Measurements from ENCODE around the gene TBC1D9B. TPM values are rescaled to one million over a fixed set of nuclear protein-coding genes. Genes with fewer than 3 reads are reported as not detected.

TBC1D9B gene
- total RNA-seq, 1 donor from 2014 or later, result 114 TPM

GRCh38 chr5:179889885-179890284, 17.8 kb downstream of the TBC1D9B start:
- Mint-ChIP-seq H3K4me1 (ENCODE audit: unreplicated experiment) (no peaks in the 10 kb centered on the region), H3K4me3 (no peak overlapping the region), H3K27me3 (no peaks in the 10 kb centered on the region), H3K9me3 (peaks cover 4% of the 10 kb centered on the region), H3K27ac (no peak overlapping the region), H3K36me3 (peaks cover 23% of the 10 kb centered on the region)
- TF ChIP-seq, protein P1, sequence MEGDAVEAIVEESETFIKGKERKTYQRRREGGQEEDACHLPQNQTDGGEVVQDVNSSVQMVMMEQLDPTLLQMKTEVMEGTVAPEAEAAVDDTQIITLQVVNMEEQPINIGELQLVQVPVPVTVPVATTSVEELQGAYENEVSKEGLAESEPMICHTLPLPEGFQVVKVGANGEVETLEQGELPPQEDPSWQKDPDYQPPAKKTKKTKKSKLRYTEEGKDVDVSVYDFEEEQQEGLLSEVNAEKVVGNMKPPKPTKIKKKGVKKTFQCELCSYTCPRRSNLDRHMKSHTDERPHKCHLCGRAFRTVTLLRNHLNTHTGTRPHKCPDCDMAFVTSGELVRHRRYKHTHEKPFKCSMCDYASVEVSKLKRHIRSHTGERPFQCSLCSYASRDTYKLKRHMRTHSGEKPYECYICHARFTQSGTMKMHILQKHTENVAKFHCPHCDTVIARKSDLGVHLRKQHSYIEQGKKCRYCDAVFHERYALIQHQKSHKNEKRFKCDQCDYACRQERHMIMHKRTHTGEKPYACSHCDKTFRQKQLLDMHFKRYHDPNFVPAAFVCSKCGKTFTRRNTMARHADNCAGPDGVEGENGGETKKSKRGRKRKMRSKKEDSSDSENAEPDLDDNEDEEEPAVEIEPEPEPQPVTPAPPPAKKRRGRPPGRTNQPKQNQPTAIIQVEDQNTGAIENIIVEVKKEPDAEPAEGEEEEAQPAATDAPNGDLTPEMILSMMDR (conservative IDR thresholded peaks at IDR 0.05), result no peak
- no peak for DNase-seq (ENCODE audit: extremely low spot score, unreplicated experiment)

DNA sequence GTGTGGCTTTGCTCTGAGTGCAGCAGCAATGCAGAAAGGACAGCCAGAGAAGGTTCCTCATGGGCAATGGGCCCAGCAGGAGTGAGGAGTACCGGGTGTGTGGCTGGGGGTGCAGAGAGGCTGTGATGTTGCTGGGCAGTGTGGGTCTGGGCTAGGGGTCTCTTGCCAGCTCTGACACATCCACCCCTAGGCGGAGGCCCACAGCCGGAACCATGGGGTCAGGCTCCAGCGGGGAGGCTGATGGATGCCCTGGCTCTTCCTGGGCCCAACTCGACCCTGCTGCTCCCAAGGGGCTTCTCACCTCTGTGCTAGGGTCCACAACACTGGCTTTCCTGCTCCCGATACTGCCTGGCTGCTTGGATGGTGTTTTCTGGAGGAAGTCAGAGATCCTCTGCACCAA, 19.9 kb downstream of the TBC1D9B start:
- no peak overlapping the region for H3K27ac Mint-ChIP-seq
- TF ChIP-seq, protein P1 (conservative IDR thresholded peaks at IDR 0.05), result no peak
- no peak for DNase-seq (ENCODE audit: extremely low spot score, unreplicated experiment)
- H3K36me3 Mint-ChIP-seq, result peaks cover 41% of the 10 kb centered on the region
- no peaks in the 10 kb centered on the region for H3K27me3 Mint-ChIP-seq
- H3K4me3 Mint-ChIP-seq, result no peak overlapping the region
- peaks cover 13% of the 10 kb centered on the region for H3K9me3 Mint-ChIP-seq
- no peaks in the 10 kb centered on the region for H3K4me1 Mint-ChIP-seq (ENCODE audit: unreplicated experiment)

DNA sequence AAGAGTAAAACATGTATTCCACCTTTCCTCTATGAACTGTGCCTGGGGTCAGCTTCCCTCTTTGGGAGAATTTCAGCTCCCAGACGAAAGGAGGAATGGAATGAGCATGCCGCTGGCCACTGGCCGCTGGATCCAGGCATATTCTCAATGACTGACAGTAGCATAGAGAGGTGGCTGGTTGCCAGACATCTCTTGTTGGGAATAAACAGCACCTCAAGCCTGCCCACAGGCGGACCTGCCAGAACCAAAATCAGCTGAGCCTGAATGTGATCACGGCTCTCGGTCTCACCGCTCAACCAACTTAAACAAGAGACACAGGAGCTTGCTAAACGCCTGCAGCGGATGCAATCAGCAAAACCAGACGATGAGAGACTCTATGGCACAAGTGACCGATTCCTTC, 20.6 kb downstream of the TBC1D9B start:
- Mint-ChIP-seq H3K9me3 (peaks cover 13% of the 10 kb centered on the region), H3K4me1 (ENCODE audit: unreplicated experiment) (no peaks in the 10 kb centered on the region), H3K4me3 (no peak overlapping the region), H3K27ac (no peak overlapping the region), H3K36me3 (peaks cover 44% of the 10 kb centered on the region), H3K27me3 (no peaks in the 10 kb centered on the region)
- TF ChIP-seq, protein P1 (conservative IDR thresholded peaks at IDR 0.05), result no peak
- DNase-seq (ENCODE audit: extremely low spot score, unreplicated experiment), result no peak

DNA sequence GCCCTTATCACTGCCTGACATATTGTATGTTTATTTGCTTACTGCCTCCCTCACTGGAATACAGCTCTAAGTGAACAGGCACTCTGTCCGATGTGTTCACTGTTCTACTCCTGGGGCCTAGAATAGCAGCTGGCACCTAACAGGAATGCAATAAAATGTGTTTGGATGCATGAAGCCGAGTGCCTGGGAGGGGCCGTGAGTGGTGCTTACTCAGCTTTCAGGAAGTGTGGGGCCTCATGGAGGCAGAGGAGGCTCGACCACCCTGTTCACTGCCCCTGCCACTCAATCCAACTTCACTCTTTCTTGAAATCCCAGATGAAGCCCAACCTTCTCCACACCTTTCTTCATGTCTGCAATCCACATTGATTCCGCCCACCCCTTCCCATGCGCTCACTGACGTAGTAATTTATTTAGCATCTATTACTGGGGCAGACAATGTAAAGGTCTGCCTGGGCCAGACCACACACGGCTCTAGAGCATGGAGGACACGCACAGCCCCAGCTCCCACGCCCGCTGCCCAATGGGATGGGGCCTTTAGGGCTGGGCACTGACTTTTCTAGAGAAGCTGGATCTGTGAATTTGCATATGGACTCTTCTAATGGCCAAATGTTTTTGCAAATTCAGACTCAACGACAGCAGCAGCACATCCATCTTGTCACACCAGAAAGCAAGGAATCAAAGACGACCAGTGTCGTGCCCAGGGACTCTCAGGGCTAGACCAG, 21.3 kb downstream of the TBC1D9B start:
- H3K9me3 Mint-ChIP-seq, result peaks cover 13% of the 10 kb centered on the region
- H3K4me3 Mint-ChIP-seq, result no peak overlapping the region
- no peaks in the 10 kb centered on the region for H3K4me1 Mint-ChIP-seq (ENCODE audit: unreplicated experiment)
- no peak for DNase-seq (ENCODE audit: extremely low spot score, unreplicated experiment)
- H3K36me3 Mint-ChIP-seq, result peaks cover 50% of the 10 kb centered on the region
- H3K27me3 Mint-ChIP-seq, result no peaks in the 10 kb centered on the region
- H3K27ac Mint-ChIP-seq, result no peak overlapping the region
- TF ChIP-seq, protein P1 (conservative IDR thresholded peaks at IDR 0.05), result no peak

- TF ChIP-seq, protein P1 (conservative IDR thresholded peaks at IDR 0.05), result no peak
- H3K4me3 Mint-ChIP-seq, result no peak overlapping the region
- H3K27ac Mint-ChIP-seq, result no peak overlapping the region
- H3K36me3 Mint-ChIP-seq, result peaks cover 52% of the 10 kb centered on the region
- no peak for DNase-seq (ENCODE audit: extremely low spot score, unreplicated experiment)
- no peaks in the 10 kb centered on the region for H3K27me3 Mint-ChIP-seq
- H3K4me1 Mint-ChIP-seq (ENCODE audit: unreplicated experiment), result no peaks in the 10 kb centered on the region
- H3K9me3 Mint-ChIP-seq, result peaks cover 13% of the 10 kb centered on the region
Measured at GRCh38 chr5:179885491-179886090, 22.1 kb downstream of the TBC1D9B start.

All from type B pancreatic cell (in vitro differentiated cells).